ENCODE data around the gene MRPS30.
"Not testable (repeated sequence)": the region's sequence is repeated elsewhere in the genome, so short reads cannot be mapped to it uniquely, and the experiment has no call there.

MRPS30 gene

DNA sequence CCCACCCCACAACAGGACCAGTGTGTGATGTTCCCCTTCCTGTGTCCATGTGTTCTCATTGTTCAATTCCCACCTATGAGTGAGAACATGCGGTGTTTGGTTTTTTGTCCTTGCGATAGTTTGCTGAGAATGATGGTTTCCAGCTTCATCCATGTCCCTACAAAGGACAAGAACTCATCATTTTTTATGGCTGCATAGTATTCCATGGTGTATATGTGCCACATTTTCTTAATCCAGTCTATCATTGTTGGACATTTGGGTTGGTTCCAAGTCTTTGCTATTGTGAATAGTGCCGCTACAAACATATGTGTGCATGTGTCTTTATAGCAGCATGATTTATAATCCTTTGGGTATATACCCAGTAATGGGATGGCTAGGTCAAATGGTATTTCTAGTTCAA, 15.9 kb downstream of the MRPS30 start:
- FAIRE-seq, result not testable (repeated sequence)

GRCh38 chr5:44827681-44828080, 18.9 kb downstream of the MRPS30 start:
- no peak for FAIRE-seq

DNA sequence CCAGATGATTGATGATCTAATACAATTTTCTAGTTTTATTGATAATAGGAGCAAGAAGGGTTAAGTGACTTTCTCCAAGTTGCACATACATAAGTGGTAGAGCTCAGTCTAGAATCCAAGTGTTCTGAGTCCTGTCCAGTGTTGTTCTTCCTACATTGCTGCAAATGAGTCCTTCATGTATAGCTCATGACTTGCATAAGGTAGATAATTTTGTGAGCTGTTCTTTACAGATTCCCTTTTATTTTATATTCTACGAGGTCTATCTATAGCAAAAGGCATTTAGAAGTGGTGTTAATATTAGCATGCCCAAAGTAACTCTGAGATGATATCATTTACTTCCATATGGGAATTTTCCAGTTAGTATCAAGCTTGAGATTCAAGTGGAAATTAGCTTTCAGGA, 20.0 kb downstream of the MRPS30 start:
- no peak for FAIRE-seq

DNA sequence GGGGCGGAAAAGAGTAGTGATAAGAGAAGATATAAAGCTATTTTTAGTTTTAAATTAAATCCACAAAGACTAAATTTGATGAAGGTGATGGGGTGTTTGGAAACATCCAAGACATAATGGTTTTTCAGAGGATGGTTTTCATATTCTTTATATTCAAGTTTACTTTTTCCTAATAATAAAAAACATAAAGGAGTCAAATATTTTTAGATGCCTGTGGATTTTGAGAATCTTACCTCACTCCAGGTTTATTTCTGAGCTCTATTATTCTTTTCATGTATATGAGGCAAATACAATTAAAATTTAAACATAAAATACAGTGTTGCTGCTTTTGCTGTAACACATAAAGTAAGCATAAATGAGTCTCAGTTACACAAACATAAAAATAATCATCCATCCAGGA, 22.2 kb downstream of the MRPS30 start:
- FAIRE-seq, result no peak

DNA sequence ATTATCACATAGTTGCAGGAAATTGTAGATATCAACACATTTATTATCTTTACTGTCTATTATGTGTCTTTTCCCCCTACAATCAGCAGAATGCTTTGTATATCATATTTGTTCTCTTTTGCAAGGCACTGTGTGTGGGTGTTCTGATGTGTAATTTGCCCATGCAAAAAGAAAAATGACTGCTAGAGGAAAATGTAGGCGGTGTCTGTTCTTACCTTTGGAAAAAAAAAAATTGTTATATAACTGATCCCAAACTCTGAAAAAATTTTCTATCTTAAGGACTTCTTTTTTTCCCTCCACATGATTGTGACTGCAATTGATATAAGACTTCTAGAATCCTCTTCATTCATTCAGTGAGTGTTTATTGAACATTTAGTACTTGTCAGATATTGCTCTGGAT, 24.5 kb downstream of the MRPS30 start:
- no peak for FAIRE-seq

GRCh38 chr5:44835693-44836092, 26.9 kb downstream of the MRPS30 start:
- FAIRE-seq, result no peak

- no peak for FAIRE-seq
Measured at GRCh38 chr5:44839018-44839681, 30.4 kb downstream of the MRPS30 start.

DNA sequence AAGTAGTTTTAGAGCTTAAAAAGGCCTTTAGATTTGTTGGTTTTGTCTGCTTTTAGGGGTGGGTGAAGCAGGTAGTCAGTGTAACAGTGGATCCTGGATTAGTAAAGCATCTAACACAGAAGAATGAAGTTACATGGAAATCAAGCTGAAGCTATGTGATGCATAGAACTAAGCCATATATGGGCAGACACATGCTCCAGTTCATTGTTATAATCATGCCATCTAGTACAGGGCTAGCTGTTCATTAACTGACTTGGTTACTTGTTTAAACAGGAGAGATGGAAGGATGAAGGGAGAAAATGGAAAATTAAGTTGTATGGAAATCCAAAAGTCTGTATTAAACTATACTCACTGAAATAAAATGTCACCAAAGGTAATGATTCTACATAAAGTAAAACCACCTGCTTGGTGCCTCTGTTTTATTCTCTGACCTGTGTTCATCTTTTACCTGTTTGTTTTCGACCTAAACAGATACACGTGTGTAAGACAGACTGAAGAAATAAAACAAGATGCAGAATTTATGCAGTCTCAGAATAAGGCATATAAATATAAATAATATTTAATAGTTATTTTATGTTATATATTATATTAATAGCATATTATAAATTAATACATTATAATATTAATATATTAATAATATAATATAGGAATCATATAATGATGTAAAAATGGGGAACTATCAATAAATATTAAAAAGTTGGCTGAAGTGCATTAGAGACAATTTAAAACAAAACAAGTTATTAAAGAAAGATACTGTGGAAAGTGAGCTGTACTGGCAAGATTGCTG, 33.9 kb downstream of the MRPS30 start:
- FAIRE-seq, result no peak

GRCh38 chr5:44844744-44845143, 36.0 kb downstream of the MRPS30 start:
- no peak for FAIRE-seq

- FAIRE-seq, result no peak
Measured at GRCh38 chr5:44845777-44846176, 37.0 kb downstream of the MRPS30 start.

DNA sequence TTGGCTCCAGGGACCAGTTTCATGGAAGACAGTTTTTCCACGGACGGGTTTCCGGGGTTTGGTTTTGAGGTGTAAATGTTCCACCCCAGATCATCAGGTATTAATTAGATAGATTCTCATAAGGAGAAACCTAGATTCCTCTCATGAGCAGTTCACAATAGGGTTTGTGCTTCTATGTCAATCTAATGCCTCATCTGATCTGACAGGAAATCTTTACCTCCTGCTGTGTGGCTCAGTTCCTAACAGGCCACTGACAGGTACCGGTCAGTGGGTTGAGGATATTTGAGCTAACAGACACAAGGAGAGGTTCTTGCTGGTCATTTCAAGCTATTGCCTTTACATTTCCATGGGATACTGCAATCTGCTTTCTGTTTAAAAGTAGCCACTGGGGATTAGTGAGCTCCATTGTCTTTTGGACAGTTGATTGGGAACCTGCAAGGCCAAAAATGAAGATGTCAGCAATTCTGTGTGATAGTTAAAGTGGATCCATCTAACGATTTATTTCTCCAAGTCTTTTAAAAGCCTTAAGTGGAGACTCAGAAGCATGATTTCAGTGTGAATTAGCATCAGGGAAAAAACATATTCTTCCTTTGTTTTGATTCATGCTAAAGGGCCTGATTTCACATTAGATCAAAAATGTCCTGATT, 38.6 kb downstream of the MRPS30 start:
- FAIRE-seq, result no peak

DNA sequence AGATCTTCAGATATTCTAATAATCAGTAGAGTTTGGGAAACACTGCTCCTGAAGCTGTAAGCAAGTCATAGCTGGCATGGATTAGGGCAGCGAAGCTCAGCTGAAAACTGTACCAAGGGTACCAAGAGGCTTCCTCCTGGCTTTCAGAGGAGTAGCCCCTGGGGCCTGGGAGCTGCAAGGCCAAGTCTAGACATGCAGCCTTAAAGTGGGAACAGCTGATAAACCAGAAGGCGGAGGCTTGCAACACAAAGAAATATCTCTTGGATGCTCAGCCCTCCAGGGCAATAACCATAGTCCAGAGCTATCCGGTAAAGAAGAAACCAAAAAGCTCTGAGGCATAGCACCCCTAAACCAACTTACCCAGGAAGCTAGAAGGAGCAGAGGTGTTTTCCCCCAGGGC, 51.5 kb downstream of the MRPS30 start:
- no peak for FAIRE-seq

DNA sequence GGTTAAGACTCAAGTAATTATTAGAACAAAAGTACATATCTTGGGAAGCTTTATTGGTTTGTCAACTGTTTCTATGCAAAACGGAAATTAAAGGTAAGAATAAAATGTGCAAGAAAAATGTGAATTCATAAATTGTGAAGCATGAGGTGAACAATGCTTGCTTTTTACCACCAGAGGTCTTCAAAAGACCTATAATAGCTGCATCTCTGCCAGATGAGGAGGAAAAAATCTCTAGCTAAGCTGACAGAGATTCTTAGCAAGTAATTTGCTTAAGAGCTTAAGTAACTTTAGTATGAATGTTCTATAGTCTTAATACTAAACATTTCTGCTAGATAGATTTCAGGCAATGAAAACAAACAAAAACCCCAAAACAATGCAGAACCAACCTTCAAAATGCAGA, 54.1 kb downstream of the MRPS30 start:
- peak; percentile 29 for FAIRE-seq

All from endometrium (tissue), 2 donors.